Vagina (tissue), 2 donors: Measurements from ENCODE around the gene PROK2.

Source experiments
- CTCF ChIP-seq, 3 experiments: fragments of 450-650 bp in 2 of 3; fragments of 200-600 bp in 1 of 3; sonication (generic) in 1 of 3; IDR thresholded peaks; one replicate each; pipeline ENCODE4 v1.5.1; 2017 to 2019; ENCODE audit warnings: antibody characterized with exemption in 3 of 3, mild to moderate bottlenecking in 2 of 3, moderate library complexity in 2 of 3
- POLR2AphosphoS5 ChIP-seq, 2 donors: sonication (generic); formaldehyde crosslinking; IDR thresholded peaks; one replicate each; pipeline ENCODE4 v1.9.0; 2017; ENCODE audit warnings: antibody characterized with exemption in 2 of 2, mild to moderate bottlenecking in 2 of 2, low read depth in 1 of 2; ENCODE audit not compliant: insufficient read depth in 1 of 2

DNA sequence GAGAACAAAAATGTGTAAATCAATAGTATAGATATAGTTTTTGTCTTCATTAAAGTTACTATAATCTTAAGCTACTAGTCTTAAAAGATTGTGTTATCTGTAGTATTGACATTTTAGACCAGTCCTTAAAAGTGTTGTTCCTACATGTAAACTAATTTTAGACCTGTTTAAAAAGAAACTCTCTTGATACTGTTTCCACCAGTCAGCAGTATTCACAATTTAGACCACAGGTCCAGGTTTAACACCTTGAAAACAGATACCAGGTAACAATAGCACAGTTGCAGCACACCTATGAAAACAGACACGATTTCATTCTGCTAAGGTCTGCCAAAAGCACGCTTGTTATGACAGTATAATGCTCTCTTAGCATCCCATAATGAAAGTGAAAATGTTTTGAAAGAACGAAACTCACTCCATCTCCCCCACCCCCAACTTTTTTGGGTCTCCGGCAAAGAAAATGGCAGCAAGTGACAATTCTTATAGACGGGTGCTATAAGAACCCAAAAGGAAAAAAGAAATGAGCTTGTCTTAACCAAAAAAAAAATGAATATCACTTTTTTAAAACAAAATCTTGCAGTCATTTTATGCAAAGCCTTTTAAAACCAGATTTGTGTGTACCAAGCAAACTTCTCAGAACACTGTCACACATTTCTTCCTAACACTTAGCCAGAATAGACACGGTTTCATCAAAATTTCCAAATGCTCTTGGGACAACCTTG is 61.3 kb downstream of the PROK2 start:
- TF ChIP-seq CTCF (IDR thresholded peaks at IDR 0.05) (no peak), POLR2AphosphoS5 (IDR thresholded peaks at IDR 0.05; ENCODE audit: insufficient read depth in 1 of 2, low read depth in 1 of 2) (no peak)
